Measurements from ENCODE around the gene PYGL.

DNA sequence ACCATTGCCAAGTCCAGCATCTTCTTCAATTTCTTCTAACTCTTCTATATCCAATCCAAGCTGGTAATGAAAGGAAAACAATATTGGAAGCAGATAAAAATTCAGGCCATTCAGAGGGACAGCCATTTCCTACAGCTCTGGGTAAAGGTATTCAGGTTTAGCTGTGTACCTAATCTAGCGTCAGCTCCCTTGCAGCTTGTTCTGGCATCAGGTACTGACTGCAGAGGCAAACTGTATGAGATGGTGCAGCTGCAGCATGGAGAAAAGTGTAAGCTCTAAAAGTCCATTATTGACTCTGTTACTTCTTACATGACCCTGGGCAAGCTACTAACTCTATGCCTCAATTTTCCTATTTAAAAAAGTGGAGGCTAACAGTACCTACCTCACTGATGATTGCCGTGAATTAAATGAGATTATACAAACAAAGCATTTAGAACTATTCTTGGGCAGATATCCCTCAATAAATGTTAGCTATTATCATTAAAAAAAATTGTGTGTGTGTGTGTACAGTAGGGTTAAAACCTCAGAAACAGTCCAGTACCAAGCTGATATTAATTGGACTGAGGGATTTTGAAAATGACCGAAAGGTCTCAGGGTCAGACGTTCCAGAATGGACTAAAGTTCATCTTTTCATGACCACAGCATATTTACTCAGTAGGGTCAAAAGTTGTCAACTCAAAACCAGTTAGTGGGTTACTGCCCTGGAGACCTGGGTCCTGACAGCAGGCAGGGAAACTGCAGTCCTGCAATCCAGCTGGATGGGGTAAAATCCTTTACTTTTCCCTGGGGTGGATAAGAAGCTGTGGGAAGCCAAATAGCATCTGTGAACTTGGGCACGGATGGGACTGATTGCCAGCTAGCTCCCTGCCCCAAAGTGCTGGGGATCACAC, 8.9 kb downstream of the PYGL start:
- TF ChIP-seq, protein P1, sequence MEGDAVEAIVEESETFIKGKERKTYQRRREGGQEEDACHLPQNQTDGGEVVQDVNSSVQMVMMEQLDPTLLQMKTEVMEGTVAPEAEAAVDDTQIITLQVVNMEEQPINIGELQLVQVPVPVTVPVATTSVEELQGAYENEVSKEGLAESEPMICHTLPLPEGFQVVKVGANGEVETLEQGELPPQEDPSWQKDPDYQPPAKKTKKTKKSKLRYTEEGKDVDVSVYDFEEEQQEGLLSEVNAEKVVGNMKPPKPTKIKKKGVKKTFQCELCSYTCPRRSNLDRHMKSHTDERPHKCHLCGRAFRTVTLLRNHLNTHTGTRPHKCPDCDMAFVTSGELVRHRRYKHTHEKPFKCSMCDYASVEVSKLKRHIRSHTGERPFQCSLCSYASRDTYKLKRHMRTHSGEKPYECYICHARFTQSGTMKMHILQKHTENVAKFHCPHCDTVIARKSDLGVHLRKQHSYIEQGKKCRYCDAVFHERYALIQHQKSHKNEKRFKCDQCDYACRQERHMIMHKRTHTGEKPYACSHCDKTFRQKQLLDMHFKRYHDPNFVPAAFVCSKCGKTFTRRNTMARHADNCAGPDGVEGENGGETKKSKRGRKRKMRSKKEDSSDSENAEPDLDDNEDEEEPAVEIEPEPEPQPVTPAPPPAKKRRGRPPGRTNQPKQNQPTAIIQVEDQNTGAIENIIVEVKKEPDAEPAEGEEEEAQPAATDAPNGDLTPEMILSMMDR (conservative IDR thresholded peaks at IDR 0.05): no peak
- TF ChIP-seq EZH2 (IDR thresholded peaks at IDR 0.05; ENCODE audit: low read depth): no peak

All from PC-9 (cell line).